Measurements from ENCODE around the gene USP48.

DNA sequence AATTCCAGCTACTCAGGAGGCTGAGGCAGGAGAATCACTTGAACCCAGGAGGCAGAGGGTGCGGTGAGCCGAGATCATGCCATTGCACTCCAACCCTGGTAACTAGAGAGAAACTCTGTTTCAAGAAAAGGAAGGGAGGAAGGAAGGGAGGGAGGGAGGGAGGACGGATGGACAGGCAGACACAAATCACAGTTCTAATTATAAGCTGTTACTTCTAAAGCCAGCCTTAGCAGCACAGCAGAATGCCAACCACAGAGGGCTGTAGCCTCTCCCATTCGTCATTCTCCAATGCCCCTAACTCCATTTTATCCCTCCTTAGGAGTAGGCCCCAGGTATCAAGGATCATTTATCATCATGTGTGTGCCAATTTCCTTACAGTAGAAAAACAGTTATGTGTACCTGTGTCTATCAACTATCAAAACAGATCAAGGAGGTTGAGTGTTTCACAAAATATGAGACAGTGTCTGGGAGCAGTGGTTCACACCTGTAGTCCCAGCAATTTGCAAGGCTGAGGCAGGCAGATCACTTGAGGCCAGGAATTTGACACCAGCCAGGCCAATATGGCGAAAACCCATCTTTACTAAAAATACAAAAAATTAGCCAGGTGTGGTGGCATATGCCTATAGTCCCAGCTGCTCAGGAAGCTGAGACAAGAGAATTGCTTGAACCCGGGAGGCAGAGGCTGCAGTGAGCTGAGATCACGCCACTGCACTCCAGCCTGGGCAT is 19.1 kb downstream of the USP48 start:
- TF ChIP-seq GATA2 (IDR thresholded peaks at IDR 0.05; ENCODE audit: low read depth, low read length) (no peak), GATA3 (IDR thresholded peaks at IDR 0.05; ENCODE audit: low read depth, low read length) (no peak)

Measured in SH-SY5Y (cell line).